KG1 (cell line): ENCODE data around the gene TSSC4.

ENCODE experiments used
- DNase-seq: peaks from one replicate; lab custom pipeline; 2025; lab: John Stamatoyannopoulos, UW

Gene TSSC4

GRCh38 chr11:2386591-2386990 lies 14.0 kb upstream of the TSSC4 start:
- DNase-seq: no peak

- no peak for DNase-seq
These were observed 13.1 kb upstream of the TSSC4 start for GRCh38 chr11:2387266-2387987.

GRCh38 chr11:2388431-2389376 lies 11.8 kb upstream of the TSSC4 start:
- no peak for DNase-seq

- DNase-seq: no peak
These were observed 11.0 kb upstream of the TSSC4 start for GRCh38 chr11:2389377-2390026.

GRCh38 chr11:2390091-2390724 lies 10.3 kb upstream of the TSSC4 start:
- DNase-seq: no peak

GRCh38 chr11:2390725-2391151 lies 9.8 kb upstream of the TSSC4 start:
- no peak for DNase-seq

- DNase-seq: no peak
These were observed 9.2 kb upstream of the TSSC4 start for GRCh38 chr11:2391181-2391975.

GRCh38 chr11:2392241-2392959 lies 8.2 kb upstream of the TSSC4 start:
- no peak for DNase-seq

- no peak for DNase-seq
These were observed 7.3 kb upstream of the TSSC4 start for GRCh38 chr11:2393111-2393868.

GRCh38 chr11:2393941-2394817 lies 6.4 kb upstream of the TSSC4 start:
- no peak for DNase-seq

GRCh38 chr11:2394818-2395105 lies 5.8 kb upstream of the TSSC4 start:
- no peak for DNase-seq

- no peak for DNase-seq
These were observed 5.3 kb upstream of the TSSC4 start for GRCh38 chr11:2395211-2395730.

- DNase-seq: no peak
These were observed 4.7 kb upstream of the TSSC4 start for GRCh38 chr11:2395856-2396255.

GRCh38 chr11:2396471-2396870 lies 4.1 kb upstream of the TSSC4 start:
- no peak for DNase-seq

GRCh38 chr11:2397005-2397404 lies 3.5 kb upstream of the TSSC4 start:
- DNase-seq: no peak

GRCh38 chr11:2398664-2399355 lies 1.7 kb upstream of the TSSC4 start:
- no peak for DNase-seq

- DNase-seq: no peak
These were observed 972 bp upstream of the TSSC4 start for GRCh38 chr11:2399488-2400068.
